Head of caudate nucleus (tissue), 42 donors: ENCODE results near the gene KIF17.

ENCODE experiments used
- DNase-seq, 42 donors: peaks; one replicate each; pipeline versions ENCODE4 v3.0.0 to v3.0.0-alpha.2; 2020 to 2021; ENCODE audit warnings: mixed read lengths in 7 of 42
- intact Hi-C: fragments of 100-400 bp; cut with DNase I; formaldehyde crosslinking; loops from one replicate; pipeline ENCODE4 v1.15.0; 2022

KIF17 gene

DNA sequence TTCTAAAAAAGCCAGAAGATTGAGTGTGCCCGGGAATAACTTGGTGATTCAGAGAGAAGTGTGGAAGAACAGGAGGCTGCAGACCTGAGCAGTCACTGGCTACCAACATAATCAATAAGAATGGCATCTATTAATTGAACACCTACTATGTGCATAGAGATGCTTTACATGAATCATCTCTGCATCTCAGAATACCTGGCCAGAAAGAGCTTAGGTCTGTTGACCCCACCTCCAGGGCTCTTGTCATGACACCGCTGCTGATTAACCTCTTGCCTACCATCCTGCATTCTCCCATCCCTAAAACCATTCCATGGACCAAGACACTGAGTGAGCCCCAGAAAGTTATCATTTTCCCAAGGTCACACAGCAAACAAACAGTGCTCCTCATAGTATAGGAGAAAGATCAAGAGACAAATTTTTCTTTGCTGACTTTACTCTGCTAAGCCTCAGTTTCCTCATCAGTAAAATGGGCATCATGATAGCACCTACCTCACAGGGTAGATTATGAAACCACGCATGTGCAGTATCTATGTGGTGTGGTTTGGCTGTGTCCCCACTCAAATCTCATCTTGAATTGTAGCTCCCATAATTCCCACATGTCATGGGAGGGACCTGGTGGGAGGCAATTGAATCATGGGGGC, 100.8 kb downstream of the KIF17 start:
- no peak for DNase-seq
- intact Hi-C loops, result no loop called here

GRCh38 chr1:20615946-20616846, 101.6 kb downstream of the KIF17 start:
- no peak for DNase-seq
- intact Hi-C loops, result no loop called here

GRCh38 chr1:20614131-20614579, 103.7 kb downstream of the KIF17 start:
- intact Hi-C loops, result no loop called here

More at GRCh38 chr1:20614131-20614579, 103.7 kb downstream of the KIF17 start:
- DNase-seq, result no peak
